Measurements from ENCODE around the gene SNRNP35.

DNA sequence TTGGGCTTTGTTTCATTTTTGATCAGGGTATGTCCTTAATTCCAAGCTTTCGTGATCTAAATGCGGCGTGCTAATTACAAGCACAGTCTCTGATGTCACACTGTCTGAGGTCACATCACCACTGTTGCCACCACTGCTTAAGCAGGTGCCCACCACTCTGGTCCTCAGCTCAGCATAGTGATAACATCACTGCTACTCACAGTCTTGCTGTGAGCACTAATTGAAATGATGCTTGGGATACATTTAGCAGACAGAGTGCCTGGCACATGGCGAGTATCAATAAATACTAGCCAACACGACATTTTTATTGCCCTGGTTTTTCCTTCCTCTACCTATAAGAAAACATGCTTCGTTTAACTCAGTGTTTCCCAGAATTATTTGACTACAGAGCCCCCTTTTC, 29.3 kb upstream of the SNRNP35 start:
- TF ChIP-seq, protein P1, sequence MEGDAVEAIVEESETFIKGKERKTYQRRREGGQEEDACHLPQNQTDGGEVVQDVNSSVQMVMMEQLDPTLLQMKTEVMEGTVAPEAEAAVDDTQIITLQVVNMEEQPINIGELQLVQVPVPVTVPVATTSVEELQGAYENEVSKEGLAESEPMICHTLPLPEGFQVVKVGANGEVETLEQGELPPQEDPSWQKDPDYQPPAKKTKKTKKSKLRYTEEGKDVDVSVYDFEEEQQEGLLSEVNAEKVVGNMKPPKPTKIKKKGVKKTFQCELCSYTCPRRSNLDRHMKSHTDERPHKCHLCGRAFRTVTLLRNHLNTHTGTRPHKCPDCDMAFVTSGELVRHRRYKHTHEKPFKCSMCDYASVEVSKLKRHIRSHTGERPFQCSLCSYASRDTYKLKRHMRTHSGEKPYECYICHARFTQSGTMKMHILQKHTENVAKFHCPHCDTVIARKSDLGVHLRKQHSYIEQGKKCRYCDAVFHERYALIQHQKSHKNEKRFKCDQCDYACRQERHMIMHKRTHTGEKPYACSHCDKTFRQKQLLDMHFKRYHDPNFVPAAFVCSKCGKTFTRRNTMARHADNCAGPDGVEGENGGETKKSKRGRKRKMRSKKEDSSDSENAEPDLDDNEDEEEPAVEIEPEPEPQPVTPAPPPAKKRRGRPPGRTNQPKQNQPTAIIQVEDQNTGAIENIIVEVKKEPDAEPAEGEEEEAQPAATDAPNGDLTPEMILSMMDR (IDR thresholded peaks at IDR 0.05): no peak
- TF ChIP-seq POLR2A (IDR thresholded peaks at IDR 0.05): no peak

Data from testis (tissue), 2 donors.